ENCODE data around the gene NTN4.
"Not testable (repeated sequence)": the region's sequence is repeated elsewhere in the genome, so short reads cannot be mapped to it uniquely, and the experiment has no call there.

The NTN4 gene

GRCh38 chr12:95742586-95742985, 48.0 kb downstream of the NTN4 start:
- DNase-seq: no peak

DNA sequence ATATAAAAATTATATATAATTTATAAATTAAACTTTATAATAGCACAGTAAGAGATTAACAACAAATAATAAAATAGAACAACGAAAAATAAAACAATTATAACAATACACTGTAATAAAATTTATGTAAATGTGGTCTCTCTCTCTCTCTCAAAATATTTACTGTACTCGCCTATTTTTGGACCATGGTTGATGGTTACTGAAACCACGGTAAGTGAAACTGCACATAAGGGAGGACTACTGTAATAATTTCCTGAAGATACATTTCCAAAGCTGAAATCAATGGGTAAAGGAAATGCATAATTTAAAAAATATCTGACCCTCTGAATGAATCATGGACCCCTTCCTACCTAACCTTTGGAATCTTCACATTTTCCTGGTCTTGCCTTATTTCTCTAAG, 48.9 kb downstream of the NTN4 start:
- DNase-seq: no peak

GRCh38 chr12:95740751-95741150, 49.8 kb downstream of the NTN4 start:
- no peak for DNase-seq

DNA sequence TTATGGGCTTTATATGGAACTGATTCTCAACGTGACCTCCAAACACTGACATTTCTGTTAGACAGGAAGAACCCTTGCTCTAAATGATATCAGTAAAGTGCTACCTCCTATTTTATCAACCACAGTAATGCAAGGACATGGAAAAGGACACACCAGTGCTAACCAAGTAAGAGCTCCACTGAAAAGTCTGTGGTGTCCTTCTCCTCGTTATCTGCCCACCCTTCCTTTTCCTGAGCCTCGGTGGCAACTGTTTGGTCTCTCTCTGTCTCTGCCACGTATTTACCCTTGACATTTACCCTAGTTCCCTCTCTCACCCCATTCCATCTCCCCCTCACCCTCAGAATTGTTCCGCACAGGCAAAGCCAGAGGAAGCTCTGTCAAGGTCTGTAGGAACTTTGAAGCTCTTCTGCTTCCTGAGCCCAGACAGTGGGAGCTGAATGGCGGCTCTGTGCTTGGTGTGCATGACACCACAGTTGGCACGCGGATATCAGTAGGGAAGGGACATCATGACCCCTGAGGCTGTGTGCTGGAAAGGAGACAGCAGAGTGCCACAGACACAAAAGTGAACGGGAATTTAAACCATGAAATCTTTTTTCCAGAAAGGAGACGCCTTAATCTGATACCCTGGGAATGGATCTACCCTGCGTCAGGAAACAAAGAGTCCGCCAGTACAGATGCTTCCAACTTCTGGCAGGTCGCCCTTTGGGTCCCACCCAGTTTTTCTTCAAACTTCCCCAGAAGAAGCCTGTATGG, 50.8 kb downstream of the NTN4 start:
- DNase-seq: no peak

DNA sequence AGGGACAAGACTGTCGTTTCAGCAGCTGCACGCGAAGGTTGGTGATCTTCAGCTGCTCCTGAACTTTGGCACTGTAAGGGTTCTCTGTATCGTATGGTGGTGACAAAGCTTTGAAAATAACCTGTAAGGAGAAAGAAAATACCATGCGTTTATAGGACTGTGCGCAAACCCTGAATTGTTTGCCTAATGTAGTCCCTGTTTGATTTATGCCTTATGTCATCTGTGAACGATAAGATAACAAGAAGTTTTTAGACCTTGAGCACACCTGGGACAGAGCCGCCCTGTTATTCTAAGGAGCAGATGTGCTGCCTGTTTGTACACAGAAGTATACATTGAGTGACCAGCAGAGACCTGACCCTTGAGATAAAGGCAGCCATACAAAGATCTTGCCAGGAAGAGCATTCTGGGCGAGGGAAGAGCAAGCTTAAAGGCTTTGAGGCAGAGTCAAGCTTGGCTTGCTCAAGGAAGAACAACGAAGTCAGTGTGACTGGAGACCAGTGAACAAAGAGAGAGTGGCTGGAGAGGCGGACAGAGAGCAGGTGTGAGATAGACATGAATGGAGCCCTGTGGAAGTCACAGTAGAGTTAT, 52.4 kb downstream of the NTN4 start:
- no peak for DNase-seq

- no peak for DNase-seq
Measured at GRCh38 chr12:95736631-95737030, 53.9 kb downstream of the NTN4 start.

DNA sequence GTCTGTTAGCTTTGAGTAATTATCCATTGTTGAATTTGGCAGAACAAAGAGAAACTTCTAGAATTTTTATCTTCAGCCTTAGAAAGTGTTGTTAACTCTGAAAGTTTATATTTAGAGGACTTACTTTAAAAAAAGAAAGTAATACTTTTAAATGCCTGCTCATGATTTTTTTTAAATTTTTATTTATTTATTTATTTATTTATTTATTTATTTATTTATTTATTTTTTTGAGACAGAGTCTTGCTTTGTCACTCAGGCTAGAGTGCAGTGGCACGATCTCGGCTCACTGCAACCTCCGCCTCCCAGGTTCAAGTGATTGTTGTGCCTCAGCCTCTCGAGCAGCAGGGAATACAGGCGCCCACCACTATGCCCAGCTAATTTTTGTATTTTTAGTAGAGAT, 54.8 kb downstream of the NTN4 start:
- DNase-seq: not testable (repeated sequence)

DNA sequence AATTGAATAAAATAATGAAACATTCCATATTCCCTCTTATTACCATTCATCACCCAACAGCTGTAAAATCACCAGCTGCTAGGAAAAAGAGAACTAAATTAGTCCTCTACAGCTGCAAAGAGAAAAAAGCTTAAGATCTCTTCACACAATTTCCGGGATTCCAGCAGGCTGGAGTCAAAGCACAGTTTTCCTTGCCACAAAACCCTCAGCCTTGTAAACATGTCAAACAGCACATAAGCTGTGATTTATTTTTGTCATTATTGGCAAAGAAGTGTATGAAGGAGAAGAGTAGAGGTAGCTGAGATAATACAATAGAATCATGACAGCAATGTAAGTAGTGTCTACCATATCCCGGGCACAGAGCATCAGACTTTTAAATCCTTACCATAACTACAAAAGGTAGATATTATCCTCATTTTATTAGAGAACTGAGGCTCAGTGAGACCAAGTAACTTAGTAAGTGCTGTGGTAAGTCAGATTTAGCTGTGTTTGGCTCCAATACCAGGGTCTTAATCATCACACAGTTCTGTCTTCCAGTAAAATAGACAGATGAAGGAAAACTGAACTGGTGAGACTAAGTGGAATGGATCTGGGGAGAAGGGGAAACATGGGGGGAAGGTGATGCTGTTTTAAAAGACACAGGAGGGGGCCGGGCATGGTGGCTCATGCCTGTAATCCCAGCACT, 57.3 kb downstream of the NTN4 start:
- no peak for DNase-seq

- no peak for DNase-seq
Measured at GRCh38 chr12:95731519-95731958, 59.0 kb downstream of the NTN4 start.

DNA sequence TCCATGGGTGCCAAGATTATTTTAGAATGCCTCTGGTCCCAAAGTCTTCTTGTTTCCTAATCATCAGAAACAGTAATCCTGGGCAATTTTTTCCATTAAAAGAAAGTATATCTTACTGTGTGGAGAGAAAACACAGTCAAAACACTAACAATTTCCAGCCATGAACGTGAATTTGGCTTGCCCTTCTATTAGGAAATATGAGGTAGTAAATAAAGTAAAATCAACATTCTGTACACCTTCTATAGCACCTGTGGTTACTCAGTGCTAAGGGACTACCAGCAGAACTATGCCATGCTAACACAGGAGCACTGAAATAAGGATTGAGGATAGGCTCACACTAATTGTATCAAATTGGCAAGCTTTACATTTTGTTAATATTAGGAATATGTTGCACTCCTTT, 60.1 kb downstream of the NTN4 start:
- DNase-seq: no peak

GRCh38 chr12:95726903-95727302, 63.7 kb downstream of the NTN4 start:
- DNase-seq: no peak

DNA sequence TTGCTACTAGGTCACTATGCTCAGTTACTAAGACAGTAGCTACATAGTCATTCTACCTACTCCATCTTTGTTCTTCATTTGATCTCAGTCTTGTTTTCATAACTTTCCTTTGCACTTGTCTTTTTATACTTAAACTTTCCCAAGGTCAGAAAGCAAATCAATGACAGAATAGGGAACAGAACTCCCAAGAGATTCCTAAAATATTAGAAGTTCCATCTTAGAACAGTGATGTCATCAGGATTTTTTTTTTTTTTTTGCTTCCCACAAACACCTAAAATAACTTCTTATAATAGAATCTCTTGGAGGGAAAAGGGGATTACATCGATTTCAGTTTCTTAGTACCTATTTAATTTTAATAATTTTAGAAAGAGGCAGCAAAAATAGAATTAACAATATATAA, 65.8 kb downstream of the NTN4 start:
- DNase-seq: no peak

GRCh38 chr12:95723693-95724384, 66.7 kb downstream of the NTN4 start:
- no peak for DNase-seq

GRCh38 chr12:95721320-95721719, 69.2 kb downstream of the NTN4 start:
- DNase-seq: no peak

DNA sequence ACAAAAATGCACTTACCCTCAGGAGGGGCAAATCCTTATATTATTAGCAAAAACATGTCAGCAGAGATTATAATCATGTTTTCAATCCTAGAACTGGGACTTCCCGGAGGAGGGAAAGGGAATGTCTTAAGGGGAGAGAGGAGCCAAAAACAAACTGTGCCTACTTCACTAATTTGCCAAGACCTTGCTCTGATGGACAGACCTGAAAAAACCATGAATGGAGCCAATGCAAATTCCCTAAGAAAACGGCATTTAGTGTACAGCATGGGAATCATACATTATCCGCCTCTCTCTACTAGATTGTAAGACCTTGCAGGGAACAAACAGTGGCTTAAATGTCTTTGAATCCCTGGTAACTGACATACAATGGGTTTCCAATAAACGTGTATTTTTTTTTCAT, 70.4 kb downstream of the NTN4 start:
- DNase-seq: no peak

GRCh38 chr12:95718772-95719171, 71.8 kb downstream of the NTN4 start:
- DNase-seq: no peak

GRCh38 chr12:95718006-95718431, 72.5 kb downstream of the NTN4 start:
- DNase-seq: no peak

GRCh38 chr12:95717316-95717928, 73.1 kb downstream of the NTN4 start:
- no peak for DNase-seq

DNA sequence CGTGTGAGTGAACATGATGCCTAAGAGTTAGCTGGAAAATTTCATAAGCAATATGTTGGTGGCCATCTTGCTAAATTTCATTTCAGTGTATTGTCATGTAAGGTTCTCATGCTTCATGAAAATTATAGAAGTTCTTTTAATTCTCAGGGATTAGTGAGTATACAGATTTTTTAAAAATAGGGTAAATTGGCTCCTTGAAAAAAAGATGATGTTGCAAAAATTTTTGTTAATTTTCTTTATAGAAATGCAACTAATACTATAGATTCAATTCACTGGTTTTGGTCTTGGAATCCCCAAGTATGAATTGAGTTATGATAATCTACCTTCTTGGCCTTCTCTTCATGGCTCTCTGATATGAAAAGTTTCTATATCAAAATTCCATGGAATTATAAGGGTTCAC, 75.4 kb downstream of the NTN4 start:
- DNase-seq: no peak

DNA sequence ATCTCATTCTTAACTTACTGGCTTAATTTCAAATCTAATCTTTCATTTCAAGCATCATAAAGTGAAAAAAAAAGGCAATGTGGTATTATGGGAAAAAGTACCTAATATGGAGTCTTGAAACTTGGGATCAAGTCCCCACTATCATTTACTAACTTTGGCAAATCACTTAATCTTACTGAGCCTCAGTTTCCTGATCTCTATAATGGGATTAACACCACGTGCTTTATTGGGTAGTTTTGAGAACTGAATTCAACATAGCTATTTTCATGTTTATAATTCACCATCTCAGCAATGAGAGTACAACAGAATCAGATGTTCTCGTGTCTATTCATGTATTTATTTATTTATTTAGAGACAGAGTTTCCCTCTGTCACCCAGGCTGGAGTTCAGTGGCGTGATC, 78.3 kb downstream of the NTN4 start:
- no peak for DNase-seq

DNA sequence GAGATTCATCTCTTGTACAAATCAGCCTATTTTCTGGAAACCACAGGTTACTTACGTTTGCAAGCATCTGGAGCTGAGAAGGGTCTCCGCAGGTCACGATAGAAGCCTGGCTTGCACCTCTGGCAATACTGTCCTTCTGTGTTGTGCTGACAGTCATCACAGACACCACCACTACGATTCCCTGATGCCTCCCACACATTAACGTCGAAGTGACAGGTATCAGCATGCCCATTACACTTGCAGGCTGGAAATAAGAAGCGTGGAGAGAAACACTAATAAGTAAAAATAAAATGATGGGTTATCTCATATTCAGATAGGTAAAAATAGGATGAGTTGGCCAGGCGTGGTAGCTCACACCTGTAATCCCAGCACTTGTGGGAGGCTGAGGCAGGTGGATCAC, 80.2 kb downstream of the NTN4 start:
- DNase-seq: no peak

- no peak for DNase-seq
Measured at GRCh38 chr12:95709152-95709551, 81.4 kb downstream of the NTN4 start.

DNA sequence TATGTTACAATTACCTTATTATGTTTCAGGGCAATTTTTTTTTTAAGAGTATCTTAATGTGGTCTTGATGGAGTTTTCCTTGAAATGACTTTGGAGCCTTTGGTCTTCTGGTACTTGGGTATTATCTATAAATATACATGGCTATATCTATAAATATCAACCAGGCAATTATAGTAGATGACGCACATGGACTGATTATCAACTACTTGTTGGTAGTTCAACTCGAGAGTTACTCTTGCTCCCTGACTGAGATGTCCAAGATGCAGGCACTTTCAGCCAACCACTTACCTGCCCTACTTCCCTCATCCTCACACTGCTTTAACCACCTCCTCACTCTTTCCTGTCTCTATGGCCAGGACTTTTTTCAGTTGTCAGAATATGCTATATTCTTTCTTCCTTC, 85.4 kb downstream of the NTN4 start:
- no peak for DNase-seq
